Kidney (tissue), 14 donors: ENCODE measurements around the gene RAD23B. TPM values are rescaled to one million over a fixed set of nuclear protein-coding genes. Genes with fewer than 3 reads are reported as not detected.

Source experiments
- DNase-seq, 5 donors: peaks; one replicate each; pipeline ENCODE4 v3.0.0-alpha.2; 2013 to 2020
- FAIRE-seq: peaks from 2 replicates; lab custom pipeline; 2012; peaks lifted over from hg19 to GRCh38; lab: Jason Lieb, UNC
- H3K27ac ChIP-seq, 2 donors: one replicate each; pipeline ENCODE4 v1.7.0; 2013; ENCODE audit warnings: low read depth in 2 of 2, low read length in 2 of 2, inconsistent platforms in 1 of 2
- H3K27me3 ChIP-seq: one replicate; pipeline ENCODE4 v1.7.1; 2013; ENCODE audit warnings: low read length, inconsistent platforms; ENCODE audit not compliant: control insufficient read depth, insufficient read depth
- H3K36me3 ChIP-seq, 3 donors: one replicate each; pipeline versions ENCODE4 v1.7.0 to v1.7.1; 2013; ENCODE audit warnings: low read length in 3 of 3, control low read depth in 1 of 3, inconsistent platforms in 1 of 3; ENCODE audit not compliant: insufficient read depth in 3 of 3, control insufficient read depth in 2 of 3
- H3K4me1 ChIP-seq, 3 donors: one replicate each; pipeline versions ENCODE4 v1.7.0 to v1.7.1; 2013; ENCODE audit warnings: low read length in 3 of 3, inconsistent platforms in 1 of 3, low read depth in 1 of 3; ENCODE audit not compliant: control insufficient read depth in 2 of 3, insufficient read depth in 2 of 3
- H3K4me3 ChIP-seq, 3 donors: one replicate each; pipeline versions ENCODE4 v1.7.0 to v1.8.1; 2013; ENCODE audit warnings: low read length in 3 of 3, control low read depth in 1 of 3, inconsistent platforms in 1 of 3
- H3K9ac ChIP-seq, 3 donors: one replicate each; pipeline versions ENCODE4 v1.7.0 to v1.7.1; 2013; ENCODE audit warnings: low read length in 3 of 3, control low read depth in 1 of 3, inconsistent platforms in 1 of 3
- H3K9me3 ChIP-seq, 3 donors: one replicate each; pipeline versions ENCODE4 v1.7.0 to v1.7.1; 2013; ENCODE audit warnings: low read length in 3 of 3, control low read depth in 1 of 3, inconsistent platforms in 1 of 3; ENCODE audit not compliant: control insufficient read depth in 2 of 3, insufficient read depth in 1 of 3
- intact Hi-C: fragments of 100-400 bp; cut with DNase I; formaldehyde crosslinking; loops from one replicate; pipeline ENCODE4 v1.11.1; 2022
- polyA plus RNA-seq: library from polyadenylated mRNA; stranded (reverse); fragments of 350-450 nt; fragmentation: Illumina TruSeq; extraction: RNeasy Lipid Tissue Mini Kit (QIAGEN cat#74804); gene quantifications from one replicate; pipeline ENCODE4 v1.2.3, GENCODE V29; 2014; ENCODE audit warnings: low read depth, low replicate concordance; ENCODE audit not compliant: insufficient read depth
- total RNA-seq: library from RNA; stranded (reverse); fragmentation: NEBNext Ultra II Directional; extraction: Animal tissue kit (Norgen Biotek cat#: 25700); gene quantifications from one replicate; pipeline ENCODE4 v1.2.1, GENCODE V29; 2021
- TF ChIP-seq, protein P1 (sequence below): IDR thresholded peaks from 3 replicates; pipeline ENCODE4 v1.5.1; 2012; ENCODE audit warnings: mild to moderate bottlenecking, moderate library complexity, borderline replicate concordance; ENCODE audit not compliant: insufficient read depth; ENCODE audit errors: extremely low read depth
- donor health status: control.
- donor health status: control.
- donor health status: control.
- donor health status: control.
- donor health status: control.
- donor health status: DM: yes; HTN: yes; CAD: no.
- donor health status: Normal renal cell carcinoma (clear cell type).

Gene RAD23B
- total and polyA plus RNA-seq, 2 donors from 2014 or later, result 40.5 to 76.5 TPM

DNA sequence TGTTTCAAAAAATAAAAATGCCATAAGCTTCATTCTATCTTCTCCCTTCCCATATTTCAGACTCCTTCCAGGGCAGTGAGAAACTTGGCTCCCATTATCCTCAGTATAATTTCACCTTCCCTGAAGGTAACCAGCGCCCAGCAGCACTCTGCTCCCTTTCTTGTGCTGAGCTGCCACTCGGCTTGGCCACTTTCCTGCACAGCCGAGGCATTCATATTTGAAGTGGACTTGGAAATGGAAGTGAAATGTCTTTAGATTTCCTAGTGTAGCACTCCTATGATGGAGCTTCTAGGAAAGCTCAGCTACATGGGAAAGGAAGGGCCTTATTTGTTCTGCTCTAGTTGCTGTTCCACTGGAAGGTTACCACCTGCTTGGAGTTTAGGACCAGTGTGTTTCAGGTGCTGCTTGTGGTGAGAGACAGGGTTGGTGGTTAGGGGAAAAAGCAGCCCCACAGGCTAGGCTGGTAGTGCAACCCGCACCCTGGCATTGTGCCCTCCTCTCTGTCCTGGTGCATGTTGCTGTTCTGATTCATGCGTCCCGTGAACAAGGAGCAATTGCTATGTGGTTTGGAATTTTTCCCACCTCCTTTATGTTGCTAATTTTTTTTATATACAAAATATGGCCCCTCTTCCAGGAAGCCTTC, 53.8 kb downstream of the RAD23B start:
- no peak overlapping the region for H3K27ac ChIP-seq

DNA sequence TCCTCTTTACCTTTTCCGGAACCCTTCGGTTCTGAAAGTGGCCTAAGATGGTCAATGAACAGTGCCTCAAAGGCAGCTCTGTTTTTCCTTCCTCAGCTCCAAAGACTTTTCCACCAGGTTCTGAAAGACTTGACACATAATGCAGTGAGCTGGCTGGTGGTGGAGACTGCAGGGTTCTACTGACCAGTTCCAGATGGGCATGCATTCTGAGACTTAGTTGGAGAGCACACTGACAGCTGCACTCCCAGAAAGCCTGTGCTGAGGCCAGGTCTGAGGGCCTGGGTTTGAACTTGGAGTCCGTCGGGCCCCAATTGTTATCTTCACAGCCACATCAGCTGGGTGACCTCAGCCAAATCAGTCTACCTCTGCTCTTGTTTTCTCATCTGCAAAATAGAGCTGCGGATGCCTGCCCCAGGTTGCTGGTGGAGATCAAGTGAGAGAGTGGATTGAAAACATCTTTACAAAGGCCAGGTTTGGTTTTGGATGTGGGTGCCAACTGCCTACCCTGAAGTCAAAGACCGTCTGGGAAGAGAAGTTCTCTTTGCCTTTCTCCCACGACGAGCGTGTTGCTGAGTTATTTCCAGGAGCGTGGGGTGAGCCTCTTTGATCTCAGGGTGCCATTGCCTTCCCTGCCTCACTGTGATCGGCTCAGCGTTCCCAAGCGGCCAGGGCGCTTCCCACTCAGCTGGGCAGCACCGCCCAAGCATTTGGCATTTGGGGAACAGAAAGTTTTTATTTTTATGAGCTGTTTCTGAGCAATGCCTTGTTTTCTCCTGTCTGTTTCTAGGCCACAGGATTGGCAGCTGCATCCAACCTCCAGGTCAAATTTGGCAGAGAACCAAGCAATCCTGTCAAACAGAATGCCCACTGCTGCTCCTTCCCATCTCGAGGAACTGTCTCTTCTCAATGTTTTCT, 54.9 kb downstream of the RAD23B start:
- no peak for DNase-seq
- intact Hi-C loops, result no loop called here

More for the DNA sequence above, 53.8 kb downstream of the RAD23B start:
- H3K27me3 ChIP-seq, result no peaks in the 10 kb centered on the region
- H3K9me3 ChIP-seq, result no peaks in the 10 kb centered on the region
- TF ChIP-seq, protein P1, sequence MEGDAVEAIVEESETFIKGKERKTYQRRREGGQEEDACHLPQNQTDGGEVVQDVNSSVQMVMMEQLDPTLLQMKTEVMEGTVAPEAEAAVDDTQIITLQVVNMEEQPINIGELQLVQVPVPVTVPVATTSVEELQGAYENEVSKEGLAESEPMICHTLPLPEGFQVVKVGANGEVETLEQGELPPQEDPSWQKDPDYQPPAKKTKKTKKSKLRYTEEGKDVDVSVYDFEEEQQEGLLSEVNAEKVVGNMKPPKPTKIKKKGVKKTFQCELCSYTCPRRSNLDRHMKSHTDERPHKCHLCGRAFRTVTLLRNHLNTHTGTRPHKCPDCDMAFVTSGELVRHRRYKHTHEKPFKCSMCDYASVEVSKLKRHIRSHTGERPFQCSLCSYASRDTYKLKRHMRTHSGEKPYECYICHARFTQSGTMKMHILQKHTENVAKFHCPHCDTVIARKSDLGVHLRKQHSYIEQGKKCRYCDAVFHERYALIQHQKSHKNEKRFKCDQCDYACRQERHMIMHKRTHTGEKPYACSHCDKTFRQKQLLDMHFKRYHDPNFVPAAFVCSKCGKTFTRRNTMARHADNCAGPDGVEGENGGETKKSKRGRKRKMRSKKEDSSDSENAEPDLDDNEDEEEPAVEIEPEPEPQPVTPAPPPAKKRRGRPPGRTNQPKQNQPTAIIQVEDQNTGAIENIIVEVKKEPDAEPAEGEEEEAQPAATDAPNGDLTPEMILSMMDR, result no peak
- FAIRE-seq, result no peak
- H3K4me1 ChIP-seq, result peaks cover 0 to 3% (median 0%) of the 10 kb centered on the region in 3 donors
- no peak overlapping the region for H3K9ac ChIP-seq
- peaks cover 2 to 30% (median 17%) of the 10 kb centered on the region in 3 donors for H3K36me3 ChIP-seq
- intact Hi-C loops, result no loop called here
- H3K4me3 ChIP-seq, result no peak overlapping the region
- DNase-seq, result no peak

DNA sequence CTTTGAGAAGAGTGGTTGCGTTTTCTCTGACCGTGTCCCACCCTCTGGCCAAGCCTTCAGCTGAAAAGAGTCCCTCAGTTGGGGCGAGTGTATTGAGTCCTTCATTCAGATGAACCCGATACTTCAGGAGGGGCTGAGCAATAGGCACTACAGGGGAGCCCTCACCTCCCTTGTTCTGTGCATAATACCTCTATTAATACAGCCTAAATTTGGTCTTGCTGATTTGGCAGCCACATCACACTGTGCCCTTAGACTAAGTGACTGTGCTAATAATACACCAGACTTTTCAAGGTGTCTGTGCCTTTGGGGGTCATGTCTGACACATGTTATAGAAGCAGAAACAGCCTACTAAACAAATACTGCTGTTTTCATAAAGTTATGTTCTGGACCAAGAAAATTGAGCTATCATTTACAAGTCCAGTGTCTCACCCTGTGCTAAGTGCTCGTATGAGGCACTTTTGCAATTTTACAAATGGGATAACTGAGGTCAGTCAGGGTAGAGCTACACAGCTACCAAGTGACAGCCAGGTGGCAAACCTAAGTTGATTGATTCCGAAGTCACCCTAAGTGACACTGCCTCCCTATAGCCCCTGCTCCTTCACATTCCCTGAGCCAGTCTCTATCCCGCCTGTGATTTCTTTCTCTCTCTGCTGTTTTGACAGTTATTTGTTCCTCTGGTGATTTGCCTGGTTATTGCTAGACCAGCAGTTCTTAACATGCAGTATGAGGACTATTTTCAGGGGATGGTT, 56.0 kb downstream of the RAD23B start:
- Histone ChIP-seq H3K36me3 (peaks cover 0 to 11% (median 3%) of the 10 kb centered on the region in 3 donors), H3K27me3 (no peaks in the 10 kb centered on the region), H3K9ac (no peak overlapping the region), H3K4me3 (no peak overlapping the region), H3K27ac (no peak overlapping the region), H3K9me3 (no peaks in the 10 kb centered on the region), H3K4me1 (peaks cover 0 to 3% (median 0%) of the 10 kb centered on the region in 3 donors)
- no peak for FAIRE-seq
- TF ChIP-seq, protein P1, result no peak
- DNase-seq, result no peak
- intact Hi-C loops, result no loop called here

More for the DNA sequence above, 54.9 kb downstream of the RAD23B start:
- Histone ChIP-seq H3K4me3 (no peak overlapping the region), H3K9ac (no peak overlapping the region), H3K27me3 (no peaks in the 10 kb centered on the region), H3K9me3 (no peaks in the 10 kb centered on the region), H3K27ac (no peak overlapping the region), H3K4me1 (peaks cover 0 to 3% (median 0%) of the 10 kb centered on the region in 3 donors), H3K36me3 (peaks cover 2 to 20% (median 13%) of the 10 kb centered on the region in 3 donors)
- TF ChIP-seq, protein P1, result no peak
- no peak for FAIRE-seq
